ENCODE measurements around the gene COTL1. TPM values are rescaled to one million over a fixed set of nuclear protein-coding genes. Genes with fewer than 3 reads are reported as not detected.
"Not testable (repeated sequence)": the region's sequence is repeated elsewhere in the genome, so short reads cannot be mapped to it uniquely, and the experiment has no call there.

Gene COTL1
- total and polyA plus RNA-seq, 3 experiments from 2014 or later, result 373 to 653 (median 388) TPM

DNA sequence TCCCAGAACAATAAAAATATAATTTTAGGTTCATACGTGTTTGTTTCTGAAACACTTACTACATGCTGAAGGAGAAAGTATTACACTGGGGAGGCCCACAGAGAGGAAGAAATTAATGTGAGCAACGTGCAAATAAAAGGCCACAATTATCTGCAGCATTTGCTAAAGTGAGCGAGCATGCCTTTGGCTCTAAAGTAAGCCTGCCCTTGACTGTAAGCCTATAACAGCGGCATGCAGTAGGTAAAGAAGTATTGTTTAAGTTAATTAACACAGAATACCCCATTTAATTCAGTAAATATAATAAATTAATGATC is 13.2 kb upstream of the COTL1 start:
- no peaks in the 10 kb centered on the region for H3K36me3 ChIP-seq (ENCODE audit: insufficient read depth, low read length)
- CTCF ChIA-PET, result no interaction called here
- Mint-ChIP-seq H3K4me1 (peaks cover 15 to 28% (median 17%) of the 10 kb centered on the region in 3 donors), H3K27ac (peak overlapping the region in 2 of 8 donors; percentile 34 to 36), H3K36me3 (no peaks in the 10 kb centered on the region), H3K4me3 (peak overlapping the region in 1 of 7 donors; percentile 23), H3K27me3 (peaks cover 3 to 4% of the 10 kb centered on the region in 2 donors), H3K9me3 (no peaks in the 10 kb centered on the region)
- no peak for DNase-seq
- H3K4me3 ChIP-seq (ENCODE audit: low read length), result no peak overlapping the region
- H3K27ac ChIP-seq (ENCODE audit: low read depth, low read length), result no peak overlapping the region
- no peaks in the 10 kb centered on the region for H3K9me3 ChIP-seq (ENCODE audit: low read length)
- no peaks in the 10 kb centered on the region for H3K27me3 ChIP-seq (ENCODE audit: insufficient read depth, low read length, poor library complexity, severe bottlenecking)
- peaks cover 27% of the 10 kb centered on the region for H3K4me1 ChIP-seq (ENCODE audit: insufficient read depth, low read length)
- POLR2A ChIA-PET, result no interaction called here

DNA sequence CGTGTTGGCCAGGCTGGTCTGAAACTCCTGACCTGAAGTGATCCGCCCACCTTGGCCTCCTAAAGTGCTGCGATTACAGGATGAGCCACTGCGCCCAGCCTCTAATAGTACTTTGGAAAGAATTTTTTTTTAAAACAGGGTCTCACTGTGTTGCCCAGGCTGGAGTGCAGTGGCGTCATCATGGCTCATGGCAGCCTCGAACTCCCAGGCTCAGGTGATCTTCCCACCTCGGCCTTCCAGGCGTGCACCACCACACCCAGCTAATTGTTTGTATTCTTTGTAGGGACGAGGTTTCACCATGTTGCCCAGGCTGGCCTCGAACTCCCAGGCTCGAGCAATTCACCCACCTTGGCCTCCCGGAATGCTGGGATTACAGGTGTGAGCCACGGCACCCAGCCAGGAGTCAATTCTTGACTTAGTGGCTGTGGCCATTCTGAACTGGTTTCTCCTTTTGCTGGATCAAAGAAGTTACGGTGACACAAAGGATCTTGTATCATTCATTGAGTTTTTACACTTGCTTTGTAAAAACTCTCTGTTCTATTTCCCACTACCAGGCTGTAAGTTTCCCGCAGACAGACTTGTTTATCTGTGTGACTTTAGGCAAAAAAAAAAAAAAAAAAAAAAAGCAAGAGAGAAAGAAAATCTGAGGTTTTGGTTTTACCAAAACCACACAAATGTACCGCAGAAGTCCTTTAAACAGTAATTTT is 12.7 kb upstream of the COTL1 start:
- H3K27ac ChIP-seq (ENCODE audit: low read depth, low read length), result no peak overlapping the region
- no peaks in the 10 kb centered on the region for H3K36me3 ChIP-seq (ENCODE audit: insufficient read depth, low read length)
- H3K27me3 Mint-ChIP-seq, result peaks cover 2 to 6% of the 10 kb centered on the region in 2 donors
- H3K36me3 Mint-ChIP-seq, result no peaks in the 10 kb centered on the region
- H3K4me3 ChIP-seq (ENCODE audit: low read length), result no peak overlapping the region
- ChIA-PET CTCF (no interaction called here), POLR2A (no interaction called here)
- no peaks in the 10 kb centered on the region for H3K9me3 ChIP-seq (ENCODE audit: low read length)
- H3K9me3 Mint-ChIP-seq, result no peaks in the 10 kb centered on the region
- H3K27ac Mint-ChIP-seq, result peak overlapping the region in 3 of 8 donors; percentile 34 to 54 (median 54)
- peaks cover 15 to 28% (median 17%) of the 10 kb centered on the region in 3 donors for H3K4me1 Mint-ChIP-seq
- H3K4me1 ChIP-seq (ENCODE audit: insufficient read depth, low read length), result peaks cover 27% of the 10 kb centered on the region
- H3K4me3 Mint-ChIP-seq, result peak overlapping the region in 2 of 7 donors; percentile 23 to 49
- DNase-seq, result peak in 1 of 5 donors; percentile 31
- H3K27me3 ChIP-seq (ENCODE audit: insufficient read depth, low read length, poor library complexity, severe bottlenecking), result no peaks in the 10 kb centered on the region

DNA sequence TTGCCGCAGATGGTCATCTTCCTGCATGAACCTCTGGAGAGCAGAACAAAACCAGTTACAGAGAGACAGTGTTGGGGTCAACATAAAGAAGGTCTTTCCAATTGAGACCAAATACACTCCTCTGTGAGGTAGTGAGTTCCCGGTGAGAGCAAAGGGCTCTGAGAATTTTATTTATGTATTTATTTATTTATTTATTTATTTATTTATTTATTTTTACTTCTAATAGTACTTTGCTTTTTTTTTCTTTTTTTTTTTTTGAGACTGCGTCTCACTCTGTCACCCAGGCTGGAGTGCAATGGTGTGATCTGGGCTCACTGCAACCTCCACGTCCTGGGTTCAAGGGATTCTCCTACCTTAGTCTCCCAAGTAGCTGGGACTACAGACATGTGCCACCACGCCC is 12.1 kb upstream of the COTL1 start:
- ChIA-PET POLR2A (no interaction called here), CTCF (interaction anchor here (1.0 kb wide), 1 partner anchor 96 kb away, joined by 3 read pairs; no protein-coding TSS in a partner anchor)
- no peak overlapping the region for H3K27ac ChIP-seq (ENCODE audit: low read depth, low read length)
- no peaks in the 10 kb centered on the region for H3K27me3 ChIP-seq (ENCODE audit: insufficient read depth, low read length, poor library complexity, severe bottlenecking)
- no peak overlapping the region for H3K4me3 ChIP-seq (ENCODE audit: low read length)
- peak overlapping the region in 1 of 8 donors; percentile 54 for H3K27ac Mint-ChIP-seq
- H3K9me3 ChIP-seq (ENCODE audit: low read length), result no peaks in the 10 kb centered on the region
- no peaks in the 10 kb centered on the region for H3K36me3 Mint-ChIP-seq
- DNase-seq, result no peak
- H3K4me1 ChIP-seq (ENCODE audit: insufficient read depth, low read length), result peaks cover 27% of the 10 kb centered on the region
- peaks cover 15 to 28% (median 17%) of the 10 kb centered on the region in 3 donors for H3K4me1 Mint-ChIP-seq
- H3K4me3 Mint-ChIP-seq, result no peak overlapping the region
- H3K9me3 Mint-ChIP-seq, result no peaks in the 10 kb centered on the region
- H3K36me3 ChIP-seq (ENCODE audit: insufficient read depth, low read length), result no peaks in the 10 kb centered on the region
- peaks cover 2 to 7% of the 10 kb centered on the region in 2 donors for H3K27me3 Mint-ChIP-seq

DNA sequence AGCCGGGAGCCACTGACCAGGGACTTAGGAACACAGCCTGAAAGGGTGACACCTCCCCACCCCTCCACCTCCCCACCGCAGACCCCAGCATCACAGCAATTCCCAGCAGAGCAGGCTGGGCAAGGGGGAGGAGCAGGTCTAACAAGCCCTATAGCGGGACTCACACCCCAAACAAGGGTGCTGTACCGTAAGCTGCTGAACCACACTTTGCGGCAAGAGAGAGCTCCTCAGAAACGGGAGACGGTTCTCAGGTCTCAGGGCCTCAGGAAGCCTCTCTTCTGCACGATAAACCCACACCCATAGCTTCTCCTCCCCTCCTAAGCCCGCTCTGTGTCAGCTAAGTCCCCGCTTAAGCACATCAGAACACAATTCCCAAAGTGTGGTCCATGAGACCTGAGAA is 11.7 kb upstream of the COTL1 start:
- Histone ChIP-seq H3K36me3 (ENCODE audit: insufficient read depth, low read length) (no peaks in the 10 kb centered on the region), H3K4me1 (ENCODE audit: insufficient read depth, low read length) (peaks cover 27% of the 10 kb centered on the region), H3K9me3 (ENCODE audit: low read length) (no peaks in the 10 kb centered on the region), H3K27ac (ENCODE audit: low read depth, low read length) (no peak overlapping the region), H3K4me3 (ENCODE audit: low read length) (no peak overlapping the region), H3K27me3 (ENCODE audit: insufficient read depth, low read length, poor library complexity, severe bottlenecking) (no peaks in the 10 kb centered on the region)
- DNase-seq, result no peak
- H3K4me3 Mint-ChIP-seq, result no peak overlapping the region
- H3K36me3 Mint-ChIP-seq, result no peaks in the 10 kb centered on the region
- H3K27me3 Mint-ChIP-seq, result peaks cover 2 to 7% of the 10 kb centered on the region in 2 donors
- no peaks in the 10 kb centered on the region for H3K9me3 Mint-ChIP-seq
- ChIA-PET POLR2A (no interaction called here), CTCF (interaction anchor here (0.8 to 1.0 kb wide), 2 partner anchors 97 to 118 kb away, joined by 3 read pairs; no protein-coding TSS in a partner anchor)
- peaks cover 15 to 28% (median 17%) of the 10 kb centered on the region in 3 donors for H3K4me1 Mint-ChIP-seq
- peak overlapping the region in 1 of 8 donors; percentile 38 for H3K27ac Mint-ChIP-seq

DNA sequence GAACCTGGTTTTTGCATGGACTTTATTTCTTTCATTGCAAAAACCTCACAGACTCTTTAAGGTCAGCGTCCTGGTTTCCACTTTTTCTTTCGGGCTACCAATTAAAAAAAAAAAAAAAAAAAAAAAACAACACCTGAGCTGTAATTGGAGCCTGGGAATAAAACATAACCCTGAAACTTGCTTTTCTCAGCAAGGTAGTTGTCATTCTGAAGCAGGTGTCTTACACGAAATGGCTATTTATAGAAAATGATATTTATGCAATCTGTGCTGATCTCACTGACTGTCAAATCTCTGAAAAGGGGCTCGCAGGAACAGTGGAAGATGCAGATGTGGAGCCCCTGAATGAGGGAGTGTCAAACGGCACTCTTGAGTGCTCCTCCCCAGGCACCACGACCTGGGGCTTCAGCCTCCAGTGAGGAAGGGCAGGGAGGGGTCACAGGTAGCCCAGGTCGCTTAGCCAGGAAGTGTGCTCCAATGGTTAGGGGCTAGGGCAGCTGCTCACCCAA is 10.4 kb upstream of the COTL1 start:
- Histone ChIP-seq H3K36me3 (ENCODE audit: insufficient read depth, low read length) (no peaks in the 10 kb centered on the region), H3K27ac (ENCODE audit: low read depth, low read length) (no peak overlapping the region), H3K9me3 (ENCODE audit: low read length) (no peaks in the 10 kb centered on the region), H3K4me1 (ENCODE audit: insufficient read depth, low read length) (peaks cover 27% of the 10 kb centered on the region), H3K27me3 (ENCODE audit: insufficient read depth, low read length, poor library complexity, severe bottlenecking) (no peaks in the 10 kb centered on the region), H3K4me3 (ENCODE audit: low read length) (no peak overlapping the region)
- Mint-ChIP-seq H3K4me3 (no peak overlapping the region), H3K27ac (no peak overlapping the region), H3K36me3 (peaks cover 0 to 2% (median 0%) of the 10 kb centered on the region in 3 donors), H3K4me1 (peaks cover 15 to 28% (median 17%) of the 10 kb centered on the region in 3 donors), H3K27me3 (peaks cover under 1 to 3% of the 10 kb centered on the region in 2 donors), H3K9me3 (no peaks in the 10 kb centered on the region)
- no peak for DNase-seq
- POLR2A ChIA-PET, result no interaction called here
- CTCF ChIA-PET, result interaction anchor here (1.7 kb wide), 1 partner anchor 98 kb away, joined by 6 read pairs; no protein-coding TSS in a partner anchor

DNA sequence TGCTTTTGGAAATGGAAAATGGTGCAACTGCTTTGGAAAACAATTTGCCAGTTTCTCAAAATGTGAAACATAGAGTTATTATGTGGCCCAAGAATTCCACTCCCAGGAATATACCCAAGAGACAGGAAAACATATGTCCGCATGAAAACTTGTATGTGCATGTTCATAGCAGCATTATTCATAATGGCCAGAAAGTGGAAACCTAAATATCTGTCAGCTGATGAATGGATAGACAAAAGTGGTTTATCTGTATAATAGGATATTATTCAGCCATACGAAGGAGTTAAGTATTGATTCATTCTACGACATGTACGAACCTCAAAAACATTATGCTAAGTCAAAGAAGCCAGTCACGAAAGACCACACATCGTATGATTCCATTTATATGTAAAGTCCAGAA is 7.7 kb upstream of the COTL1 start:
- DNase-seq, result no peak
- Mint-ChIP-seq H3K27me3 (peaks cover 2 to 3% of the 10 kb centered on the region in 2 donors), H3K4me3 (no peak overlapping the region), H3K36me3 (peaks cover 0 to 2% (median 0%) of the 10 kb centered on the region in 3 donors), H3K4me1 (peaks cover 8 to 22% (median 11%) of the 10 kb centered on the region in 3 donors), H3K9me3 (no peaks in the 10 kb centered on the region), H3K27ac (peak overlapping the region in 1 of 8 donors; percentile 72)
- CTCF ChIA-PET, result interaction anchor here (1.0 kb wide), 1 partner anchor 111 kb away, joined by 3 read pairs; no protein-coding TSS in a partner anchor
- no peak overlapping the region for H3K4me3 ChIP-seq (ENCODE audit: low read length)
- H3K9me3 ChIP-seq (ENCODE audit: low read length), result no peaks in the 10 kb centered on the region
- POLR2A ChIA-PET, result no interaction called here
- no peaks in the 10 kb centered on the region for H3K27me3 ChIP-seq (ENCODE audit: insufficient read depth, low read length, poor library complexity, severe bottlenecking)
- H3K4me1 ChIP-seq (ENCODE audit: insufficient read depth, low read length), result peaks cover 15% of the 10 kb centered on the region
- no peaks in the 10 kb centered on the region for H3K36me3 ChIP-seq (ENCODE audit: insufficient read depth, low read length)
- no peak overlapping the region for H3K27ac ChIP-seq (ENCODE audit: low read depth, low read length)

DNA sequence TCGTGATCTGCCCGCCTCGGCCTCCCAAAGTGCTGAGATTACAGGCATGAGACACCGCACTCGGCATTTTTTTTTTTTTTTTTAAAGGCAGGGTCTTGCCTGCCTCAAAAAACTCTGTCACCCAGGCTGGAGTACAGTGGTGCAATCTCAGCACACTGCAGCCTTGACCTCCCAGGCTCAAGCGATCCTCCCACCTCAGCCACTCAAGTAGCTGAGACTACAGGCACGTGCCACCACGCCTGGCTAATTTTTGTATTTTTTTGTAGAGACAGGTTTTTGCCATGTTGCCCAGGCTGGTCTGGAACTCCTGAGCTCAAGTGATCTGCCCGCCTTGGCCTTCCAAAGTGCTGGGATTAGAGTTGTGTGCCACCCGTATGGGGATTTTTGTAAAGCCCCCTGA is 3.0 kb upstream of the COTL1 start:
- H3K27ac ChIP-seq (ENCODE audit: low read depth, low read length); DNase-seq; H3K27me3 ChIP-seq (ENCODE audit: insufficient read depth, low read length, poor library complexity, severe bottlenecking); H3K9me3 ChIP-seq (ENCODE audit: low read length); H3K27me3 Mint-ChIP-seq; H3K4me3 ChIP-seq (ENCODE audit: low read length); H3K9me3 Mint-ChIP-seq; H3K36me3 ChIP-seq (ENCODE audit: insufficient read depth, low read length): not testable (repeated sequence)
- Mint-ChIP-seq H3K27ac (peak overlapping the region in 1 of 8 donors; percentile 16), H3K4me1 (peaks cover 18 to 25% (median 23%) of the 10 kb centered on the region in 3 donors), H3K4me3 (peak overlapping the region in 1 of 7 donors; percentile 5), H3K36me3 (peaks cover 4 to 12% (median 7%) of the 10 kb centered on the region in 3 donors)
- CTCF ChIA-PET, result interaction anchor here (0.7 to 5.8 kb wide), 13 partner anchors 16 to 536 kb away, joined by 3 to 118 read pairs (median 5); partner anchors contain the start of gene MEAK7
- H3K4me1 ChIP-seq (ENCODE audit: insufficient read depth, low read length), result peaks cover 12% of the 10 kb centered on the region
- POLR2A ChIA-PET, result interaction anchor here (0.6 to 1.0 kb wide), 2 partner anchors 107 to 110 kb away, joined by 3 to 6 read pairs; no protein-coding TSS in a partner anchor

Measured in CD8-positive, alpha-beta memory T cell (primary cell).